SJSA1 (cell line): ENCODE measurements around the gene FRMPD4. TPM values are rescaled to one million over a fixed set of nuclear protein-coding genes. Genes with fewer than 3 reads are reported as not detected.

ENCODE experiments used
- DNase-seq, 2 experiments: peaks; one replicate each; pipeline ENCODE4 v3.0.0-alpha.2; 2015 to 2020; ENCODE audit warnings: low spot score in 2 of 2, low read depth in 1 of 2
- H3K27ac ChIP-seq: fragments of 250-450 bp; sonication (Bioruptor Pico); 2 replicates; pipeline ENCODE4 v1.5.1; 2020; ENCODE audit warnings: mild to moderate bottlenecking, moderate library complexity
- H3K27me3 ChIP-seq: fragments of 250-450 bp; sonication (Bioruptor Pico); replicated peaks from 2 replicates; pipeline ENCODE4 v1.5.1; 2020; ENCODE audit warnings: mild to moderate bottlenecking, moderate library complexity
- H3K36me3 ChIP-seq: fragments of 250-450 bp; sonication (Bioruptor Pico); 2 replicates; pipeline ENCODE4 v1.5.1; 2020; ENCODE audit warnings: mild to moderate bottlenecking
- H3K4me1 ChIP-seq: fragments of 250-450 bp; sonication (Bioruptor Pico); replicated peaks from 2 replicates; pipeline ENCODE4 v1.6.1; 2021; ENCODE audit warnings: mild to moderate bottlenecking
- H3K4me3 ChIP-seq: fragments of 250-450 bp; sonication (Bioruptor Pico); 2 replicates; pipeline ENCODE4 v1.5.1; 2020; ENCODE audit warnings: mild to moderate bottlenecking
- H3K9me3 ChIP-seq: fragments of 250-450 bp; sonication (Bioruptor Pico); replicated peaks from 2 replicates; pipeline ENCODE4 v1.5.1; 2020; ENCODE audit warnings: mild to moderate bottlenecking
- total RNA-seq: library from RNA; depleted of rRNA; stranded (reverse); fragments of >200 nt; shearing (Covaris generic); gene quantifications from 2 replicates; pipeline ENCODE4 v1.2.3, GENCODE V29; 2014

Gene FRMPD4
- total RNA-seq, 1 experiment from 2014 or later = 0.03 TPM

DNA sequence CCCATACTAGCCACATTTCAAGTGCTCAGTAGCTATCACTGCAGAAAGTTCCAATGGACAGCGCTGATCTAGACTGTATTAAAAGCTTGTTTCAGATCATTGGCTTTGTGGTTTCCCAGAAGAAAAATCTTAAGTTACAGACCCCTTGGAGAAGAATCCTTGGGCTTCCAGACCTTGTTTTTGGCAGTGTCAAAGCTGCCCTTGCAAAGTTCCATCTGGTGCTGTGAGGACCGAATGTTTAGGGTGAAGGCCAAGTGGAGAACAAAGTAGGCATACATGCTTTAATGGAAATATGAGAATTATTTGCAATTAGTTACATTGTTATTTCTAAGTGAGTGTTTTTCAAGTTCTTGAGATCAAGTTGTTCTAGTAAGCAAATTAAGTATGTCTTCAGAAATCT, 144.7 kb downstream of the FRMPD4 start:
- no peak for DNase-seq
- no peaks in the 10 kb centered on the region for H3K36me3 ChIP-seq
- no peak overlapping the region for H3K27ac ChIP-seq
- H3K27me3 ChIP-seq = no peaks in the 10 kb centered on the region
- no peaks in the 10 kb centered on the region for H3K9me3 ChIP-seq
- H3K4me1 ChIP-seq = no peaks in the 10 kb centered on the region
- H3K4me3 ChIP-seq = no peak overlapping the region

DNA sequence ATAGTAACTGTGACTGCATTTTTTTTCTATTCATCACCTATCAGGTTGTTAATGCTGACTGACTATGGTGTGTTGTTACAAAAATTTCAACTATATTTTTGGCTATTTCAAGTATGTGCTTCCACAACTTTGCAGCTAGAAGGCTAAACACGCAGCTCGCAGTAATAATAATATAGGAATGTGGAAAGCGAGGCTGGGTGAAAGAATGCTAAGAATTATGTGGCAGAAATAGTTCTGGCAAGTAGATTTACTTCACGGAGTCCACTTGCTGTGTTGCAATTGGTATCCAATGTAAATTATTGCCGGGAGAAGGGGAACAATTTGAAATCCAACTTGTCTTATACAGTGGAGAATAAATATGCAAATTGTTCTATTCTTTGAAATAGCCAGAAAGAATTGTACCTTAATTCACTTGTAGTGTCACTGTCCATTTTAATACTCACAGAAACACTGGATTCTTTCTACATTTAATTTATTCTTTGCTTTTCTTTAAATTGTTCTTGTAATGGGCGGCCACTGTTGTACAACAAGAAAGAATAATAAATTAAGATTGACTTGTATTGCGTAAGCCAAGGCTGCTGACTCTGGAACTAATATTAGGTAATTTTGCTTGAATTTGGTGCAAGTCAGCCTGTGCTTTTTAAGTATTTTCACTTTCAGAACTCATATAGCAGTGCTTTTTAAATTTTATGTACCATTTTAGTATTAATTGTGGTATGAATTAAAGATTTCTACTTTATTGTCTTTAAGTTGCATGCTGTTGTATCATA, 154.9 kb downstream of the FRMPD4 start:
- H3K9me3 ChIP-seq = no peaks in the 10 kb centered on the region
- H3K36me3 ChIP-seq = no peaks in the 10 kb centered on the region
- no peak overlapping the region for H3K27ac ChIP-seq
- no peak overlapping the region for H3K4me3 ChIP-seq
- H3K4me1 ChIP-seq = no peaks in the 10 kb centered on the region
- peak in 1 of 2 experiments; percentile 2 for DNase-seq
- no peaks in the 10 kb centered on the region for H3K27me3 ChIP-seq

DNA sequence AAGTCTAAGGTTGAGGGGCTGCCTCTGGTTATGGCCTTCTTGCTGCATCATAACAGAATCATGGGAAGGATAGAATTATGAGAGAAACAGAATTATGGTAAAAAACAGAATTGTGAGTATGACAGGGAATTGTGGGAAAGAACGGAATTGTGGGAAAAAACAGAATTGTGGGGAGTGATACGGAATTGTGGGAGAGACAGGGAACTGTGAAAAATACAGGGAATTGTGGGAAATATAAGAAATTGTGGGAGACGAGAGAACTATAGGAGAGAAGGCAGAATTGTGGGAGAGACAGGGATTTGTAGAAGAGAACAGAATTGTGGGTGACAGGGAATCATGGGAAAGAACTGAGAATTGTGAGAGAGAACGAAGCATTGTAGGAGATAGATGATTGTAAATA, 159.1 kb downstream of the FRMPD4 start:
- DNase-seq = no peak
- no peaks in the 10 kb centered on the region for H3K36me3 ChIP-seq
- H3K4me1 ChIP-seq = no peaks in the 10 kb centered on the region
- H3K27me3 ChIP-seq = no peaks in the 10 kb centered on the region
- no peak overlapping the region for H3K27ac ChIP-seq
- no peak overlapping the region for H3K4me3 ChIP-seq
- no peaks in the 10 kb centered on the region for H3K9me3 ChIP-seq

DNA sequence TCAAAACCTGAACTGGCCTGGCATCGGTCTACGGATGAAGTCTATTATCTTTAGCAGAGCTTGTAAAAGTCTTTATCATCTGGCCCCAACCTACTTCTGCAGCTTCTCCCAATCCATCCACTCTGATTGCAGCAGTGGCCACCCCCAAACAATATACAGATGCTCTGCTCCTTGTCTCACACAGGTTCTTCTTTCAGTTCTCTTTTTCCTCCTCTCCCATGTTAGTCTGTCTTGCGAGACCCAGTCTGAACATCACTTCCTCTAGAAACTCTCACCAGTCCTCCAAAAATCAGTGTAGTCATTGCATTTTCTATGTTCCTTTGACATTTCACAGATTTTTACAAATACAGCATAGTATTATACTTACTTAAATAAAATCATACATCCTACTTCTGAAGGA, 163.0 kb downstream of the FRMPD4 start:
- no peak for DNase-seq
- Histone ChIP-seq H3K27me3 (no peaks in the 10 kb centered on the region), H3K4me1 (no peaks in the 10 kb centered on the region), H3K9me3 (no peaks in the 10 kb centered on the region), H3K27ac (no peak overlapping the region), H3K36me3 (no peaks in the 10 kb centered on the region), H3K4me3 (no peak overlapping the region)

DNA sequence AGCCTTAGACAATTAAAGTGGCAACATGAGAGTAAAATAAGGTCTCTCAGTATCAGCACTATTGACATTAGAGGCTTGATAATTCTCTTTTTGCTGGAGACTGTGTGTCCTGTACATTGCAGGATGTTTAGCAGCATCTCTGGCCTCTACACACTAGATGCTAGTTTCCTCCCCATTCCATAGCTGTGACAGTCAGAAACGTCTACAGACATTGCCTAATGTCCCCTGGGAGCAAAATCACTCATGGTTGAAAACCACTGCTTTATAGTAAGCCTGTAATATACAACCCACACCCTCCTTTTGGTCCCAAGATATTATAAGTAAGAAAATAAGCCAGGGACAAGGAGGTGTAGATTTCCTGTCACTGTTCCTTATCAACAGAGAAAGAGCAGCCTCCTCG, 166.0 kb downstream of the FRMPD4 start:
- no peak for DNase-seq

DNA sequence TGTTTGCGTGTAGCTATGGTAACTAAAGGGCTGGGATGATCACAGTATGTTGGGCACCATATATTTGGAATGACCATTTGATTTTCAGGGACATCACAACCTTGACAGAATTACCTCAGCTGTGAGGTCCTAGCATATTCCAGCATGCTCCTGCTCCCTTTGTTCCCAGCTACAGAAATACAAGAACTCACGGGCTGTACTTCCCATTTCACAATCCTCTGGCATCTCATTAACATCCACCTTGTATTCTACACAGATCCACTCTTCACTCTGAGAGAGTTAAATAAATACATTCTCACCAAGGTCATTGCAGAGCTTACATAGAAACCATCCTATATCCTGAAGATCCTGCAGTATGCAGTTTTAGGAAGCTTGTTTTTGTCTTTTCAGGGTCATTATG, 169.7 kb downstream of the FRMPD4 start:
- Histone ChIP-seq H3K36me3 (no peaks in the 10 kb centered on the region), H3K27me3 (no peaks in the 10 kb centered on the region), H3K4me3 (no peak overlapping the region), H3K27ac (no peak overlapping the region), H3K9me3 (no peaks in the 10 kb centered on the region), H3K4me1 (no peaks in the 10 kb centered on the region)
- no peak for DNase-seq

More for the DNA sequence above, 166.0 kb downstream of the FRMPD4 start:
- Histone ChIP-seq H3K36me3 (no peaks in the 10 kb centered on the region), H3K27me3 (no peaks in the 10 kb centered on the region), H3K4me3 (no peak overlapping the region), H3K4me1 (no peaks in the 10 kb centered on the region), H3K27ac (no peak overlapping the region), H3K9me3 (no peaks in the 10 kb centered on the region)

DNA sequence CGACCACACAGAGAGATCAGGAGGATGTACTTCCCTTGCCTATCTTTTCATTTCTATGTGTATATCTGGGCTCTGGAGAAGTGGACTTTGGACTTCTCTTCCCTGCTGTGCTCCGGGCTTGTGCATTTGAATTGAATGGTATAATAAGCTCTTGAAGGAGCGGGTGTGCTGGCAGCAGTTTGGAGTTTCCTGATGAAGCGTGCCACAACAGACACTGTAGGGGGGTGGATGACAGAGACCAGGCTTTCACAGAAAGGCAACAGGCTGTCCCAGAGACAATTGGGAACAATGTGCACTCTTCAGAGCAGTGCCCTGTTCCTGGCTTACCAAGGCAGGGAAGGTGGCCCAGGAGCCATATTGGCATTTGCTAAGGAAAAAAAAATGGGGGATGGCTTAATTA, 170.1 kb downstream of the FRMPD4 start:
- Histone ChIP-seq H3K4me1 (no peaks in the 10 kb centered on the region), H3K9me3 (no peaks in the 10 kb centered on the region), H3K27me3 (no peaks in the 10 kb centered on the region), H3K27ac (no peak overlapping the region), H3K36me3 (no peaks in the 10 kb centered on the region), H3K4me3 (no peak overlapping the region)
- no peak for DNase-seq

DNA sequence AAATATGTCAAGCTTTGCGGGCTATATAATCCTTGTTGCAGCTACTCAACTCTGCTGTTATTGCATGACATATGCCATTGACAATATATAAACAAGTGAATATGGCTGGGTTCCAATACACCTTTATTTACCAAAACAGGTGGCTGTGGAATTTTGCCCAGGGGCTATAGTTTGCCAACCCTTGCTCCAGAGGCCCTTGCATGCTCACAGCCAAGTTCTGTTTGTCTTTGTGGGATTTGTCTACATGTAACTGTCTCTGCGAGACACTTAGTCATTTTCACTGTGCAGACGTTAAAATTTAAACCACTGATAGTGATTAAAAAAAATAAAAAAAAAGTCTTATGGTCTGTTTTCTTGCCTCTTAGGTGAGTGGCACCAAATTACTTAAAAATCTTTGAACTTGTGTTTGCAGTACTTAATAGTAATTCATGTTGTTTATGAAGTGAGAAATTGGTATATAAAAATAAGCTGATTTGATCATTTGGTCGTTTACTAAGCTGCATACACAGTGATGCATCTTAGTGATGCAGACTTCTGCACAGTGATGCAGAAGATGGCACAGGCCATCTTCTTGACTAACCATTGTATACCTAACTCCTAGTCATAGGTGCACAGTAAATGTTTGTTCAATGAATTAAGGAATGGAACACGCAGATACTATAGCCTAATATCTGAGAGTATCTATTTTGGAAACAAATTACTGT, 170.9 kb downstream of the FRMPD4 start:
- Histone ChIP-seq H3K36me3 (no peaks in the 10 kb centered on the region), H3K27ac (no peak overlapping the region), H3K27me3 (no peaks in the 10 kb centered on the region), H3K9me3 (no peaks in the 10 kb centered on the region), H3K4me1 (no peaks in the 10 kb centered on the region), H3K4me3 (no peak overlapping the region)
- no peak for DNase-seq

DNA sequence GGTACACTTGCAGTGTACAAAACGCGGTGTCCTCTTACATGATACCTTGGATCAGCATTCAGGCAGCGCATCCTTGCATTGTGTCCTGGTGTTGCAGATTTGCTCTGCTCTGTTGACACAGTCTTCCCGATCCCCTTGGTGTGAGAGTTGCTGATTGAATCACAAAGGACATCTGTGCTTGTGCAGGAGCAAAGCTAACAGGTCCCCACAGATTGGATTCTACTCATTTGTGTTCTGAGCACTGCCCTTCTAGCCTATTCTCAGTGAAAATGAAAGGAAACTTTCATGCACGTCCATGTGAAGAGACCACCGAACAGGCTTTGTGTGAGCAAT, 171.4 kb downstream of the FRMPD4 start:
- no peak overlapping the region for H3K4me3 ChIP-seq
- DNase-seq = no peak

DNA sequence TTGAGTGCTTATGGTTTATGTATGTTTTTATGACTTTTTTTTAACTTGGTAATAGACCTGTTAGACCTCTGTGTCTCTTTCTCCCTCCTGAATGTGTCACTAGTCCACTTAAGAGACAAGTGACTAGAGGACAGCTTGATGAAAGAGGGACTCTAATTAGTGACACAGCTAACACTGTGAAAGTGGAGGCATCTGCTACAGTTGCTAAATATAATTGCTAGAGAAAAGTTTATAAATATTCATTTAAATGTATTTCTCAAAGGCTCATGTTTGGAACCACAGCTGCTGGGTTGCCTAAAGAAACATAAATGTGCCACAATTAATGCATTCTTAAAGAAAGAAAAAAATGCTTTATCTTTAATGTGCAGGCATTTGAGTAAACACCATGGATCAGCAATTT, 176.4 kb downstream of the FRMPD4 start:
- no peak overlapping the region for H3K27ac ChIP-seq
- no peak overlapping the region for H3K4me3 ChIP-seq
- H3K9me3 ChIP-seq = no peaks in the 10 kb centered on the region
- H3K36me3 ChIP-seq = no peaks in the 10 kb centered on the region
- H3K27me3 ChIP-seq = no peaks in the 10 kb centered on the region
- no peak for DNase-seq
- no peaks in the 10 kb centered on the region for H3K4me1 ChIP-seq

More for the DNA sequence above, 171.4 kb downstream of the FRMPD4 start:
- Histone ChIP-seq H3K9me3 (no peaks in the 10 kb centered on the region), H3K27ac (no peak overlapping the region), H3K27me3 (no peaks in the 10 kb centered on the region), H3K4me1 (no peaks in the 10 kb centered on the region), H3K36me3 (no peaks in the 10 kb centered on the region)

DNA sequence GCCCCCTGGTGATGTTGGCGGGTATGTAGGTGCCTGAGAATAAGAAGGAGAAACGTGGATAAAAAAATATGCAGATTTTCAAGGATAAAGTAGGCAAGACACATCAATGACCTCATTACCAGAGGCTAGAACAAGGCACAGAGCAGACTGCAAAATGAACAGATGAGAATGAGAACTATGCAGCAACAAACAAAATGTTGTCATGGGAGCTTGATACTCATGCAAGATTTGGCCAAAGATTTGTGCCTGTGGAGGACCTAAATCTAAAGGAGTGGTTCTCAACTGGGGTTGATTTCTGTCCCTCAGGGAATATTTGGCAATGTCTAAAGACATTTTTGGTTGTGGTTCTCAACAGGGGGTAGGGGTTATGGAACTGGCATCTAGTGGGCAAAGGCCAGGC, 177.3 kb downstream of the FRMPD4 start:
- Histone ChIP-seq H3K36me3 (no peaks in the 10 kb centered on the region), H3K9me3 (no peaks in the 10 kb centered on the region), H3K27ac (no peak overlapping the region), H3K4me3 (no peak overlapping the region), H3K4me1 (no peaks in the 10 kb centered on the region), H3K27me3 (no peaks in the 10 kb centered on the region)
- DNase-seq = no peak

DNA sequence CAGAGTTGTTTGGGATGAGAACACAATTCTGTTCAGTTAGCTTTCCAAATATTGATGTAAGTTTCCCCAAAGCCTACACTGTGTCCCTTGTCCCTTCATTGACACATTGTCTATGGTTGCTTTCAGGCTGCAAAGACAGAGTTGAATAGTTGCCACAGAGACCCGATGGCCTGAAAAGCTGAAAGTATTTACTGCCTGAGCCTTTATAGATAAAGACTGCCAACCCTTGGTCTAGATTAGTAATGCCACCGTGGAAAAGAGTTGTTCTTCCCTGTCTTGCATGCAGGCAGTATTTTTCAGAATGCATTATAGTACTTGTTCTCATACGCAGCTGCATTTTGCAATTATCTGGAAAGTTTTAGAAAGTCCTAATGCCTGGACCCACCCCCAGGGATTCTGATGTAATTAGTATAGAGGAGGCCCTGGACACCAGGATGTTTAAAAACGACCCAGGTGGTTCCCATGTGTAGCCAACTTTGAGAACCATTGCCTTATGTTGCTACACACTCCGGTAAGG, 180.8 kb downstream of the FRMPD4 start:
- H3K36me3 ChIP-seq = no peaks in the 10 kb centered on the region
- no peaks in the 10 kb centered on the region for H3K9me3 ChIP-seq
- no peak overlapping the region for H3K4me3 ChIP-seq
- no peak for DNase-seq
- no peaks in the 10 kb centered on the region for H3K27me3 ChIP-seq
- H3K27ac ChIP-seq = no peak overlapping the region
- H3K4me1 ChIP-seq = no peaks in the 10 kb centered on the region

DNA sequence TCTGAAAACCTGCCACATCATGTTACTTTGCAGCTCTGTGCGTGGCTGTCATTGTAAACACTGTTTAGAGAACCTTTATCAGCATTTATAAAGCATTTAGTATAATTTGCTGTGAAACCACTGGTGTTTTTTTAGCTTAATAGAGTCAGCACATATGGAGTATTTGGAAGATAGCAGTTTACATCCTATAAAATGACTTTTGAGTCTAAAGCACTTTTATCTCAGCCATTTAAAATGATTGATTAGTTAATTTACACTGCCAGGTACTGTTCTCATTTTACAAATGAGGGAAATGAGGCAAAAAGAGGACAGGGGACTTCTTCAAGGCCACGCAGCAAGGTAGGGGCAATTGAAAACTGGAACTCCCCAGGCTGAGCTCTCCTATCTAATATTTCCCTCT, 181.7 kb downstream of the FRMPD4 start:
- no peak for DNase-seq
- H3K9me3 ChIP-seq = no peaks in the 10 kb centered on the region
- H3K36me3 ChIP-seq = no peaks in the 10 kb centered on the region
- no peaks in the 10 kb centered on the region for H3K4me1 ChIP-seq
- H3K27ac ChIP-seq = no peak overlapping the region
- H3K4me3 ChIP-seq = no peak overlapping the region
- H3K27me3 ChIP-seq = no peaks in the 10 kb centered on the region

DNA sequence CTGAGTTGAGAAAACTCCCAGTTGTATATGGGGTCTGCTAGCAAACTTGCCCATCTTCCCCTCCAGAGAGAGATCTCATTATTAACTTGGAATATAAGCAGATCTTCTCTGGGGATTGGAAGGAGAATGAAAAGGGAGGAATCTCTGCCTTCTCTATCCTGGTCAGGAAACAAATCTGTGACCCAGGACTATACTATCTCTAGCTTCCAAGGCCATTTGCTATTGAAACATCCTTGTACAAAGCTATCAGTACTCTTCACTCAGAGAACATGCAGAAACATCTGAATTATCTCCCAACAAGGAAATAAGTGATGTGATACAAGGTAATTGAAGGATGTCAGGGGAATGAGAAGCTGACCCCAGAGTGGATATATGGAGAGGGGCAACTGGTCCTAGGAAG, 183.8 kb downstream of the FRMPD4 start:
- H3K9me3 ChIP-seq = no peaks in the 10 kb centered on the region
- H3K4me1 ChIP-seq = no peaks in the 10 kb centered on the region
- DNase-seq = no peak
- H3K36me3 ChIP-seq = no peaks in the 10 kb centered on the region
- H3K4me3 ChIP-seq = no peak overlapping the region
- no peaks in the 10 kb centered on the region for H3K27me3 ChIP-seq
- H3K27ac ChIP-seq = no peak overlapping the region
